ENCODE data around the gene DCXR.

The DCXR gene

DNA sequence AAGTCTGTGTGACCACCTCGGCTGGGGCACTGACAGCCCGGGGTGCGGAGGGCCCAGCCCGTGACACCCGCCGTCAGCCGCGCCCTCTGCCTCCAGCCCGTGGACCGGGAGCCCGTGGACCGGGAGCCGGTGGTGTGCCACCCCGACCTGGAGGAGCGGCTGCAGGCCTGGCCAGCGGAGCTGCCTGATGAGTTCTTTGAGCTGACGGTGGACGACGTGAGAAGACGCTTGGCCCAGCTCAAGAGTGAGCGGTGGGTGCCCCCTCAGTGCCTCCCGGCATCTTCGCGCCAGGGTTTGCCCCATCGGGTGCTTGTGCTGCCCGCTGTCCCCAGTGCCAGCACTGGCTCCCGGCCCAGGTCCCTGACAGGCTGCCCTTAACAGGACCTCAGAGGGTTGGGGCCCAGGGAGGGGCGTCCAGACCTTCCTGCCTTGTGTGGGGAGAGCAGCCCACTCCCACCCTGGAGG, 28.5 kb downstream of the DCXR start:
- no peak for DNase-seq

DNA sequence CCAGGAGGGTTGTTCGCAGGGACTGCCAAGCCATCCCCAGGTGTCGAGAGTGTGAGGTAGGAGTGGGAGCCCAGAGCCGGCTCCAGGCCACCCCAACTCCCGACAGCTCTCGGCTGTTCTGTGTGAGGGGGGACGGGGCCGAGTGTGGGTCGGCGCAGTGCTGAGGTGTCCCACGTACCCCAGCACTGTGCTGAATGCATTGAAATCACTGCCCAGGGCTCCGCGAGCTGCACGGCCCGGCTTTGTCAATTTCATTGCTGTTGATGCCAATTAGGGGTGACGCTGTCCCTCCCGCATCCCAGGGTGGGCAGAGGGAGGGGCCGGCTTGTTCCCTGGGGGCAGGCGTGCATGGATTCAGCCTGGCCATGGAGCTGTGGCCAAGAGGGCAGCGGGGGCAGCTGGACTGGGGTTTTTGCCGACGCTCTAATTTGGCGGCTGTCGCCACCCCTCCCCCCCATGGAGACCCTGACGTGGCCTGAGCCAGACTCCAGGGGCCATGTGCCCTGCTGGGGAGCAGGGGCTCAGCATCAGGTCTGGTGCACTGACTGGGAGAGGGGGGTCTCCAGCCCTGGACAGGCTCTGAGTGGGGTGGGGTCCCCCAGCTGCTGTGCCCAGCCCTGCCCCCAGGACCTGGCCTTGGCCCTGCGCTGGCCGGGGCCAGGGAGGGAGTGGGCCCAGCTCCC, 29.1 kb downstream of the DCXR start:
- DNase-seq, result no peak

DNA sequence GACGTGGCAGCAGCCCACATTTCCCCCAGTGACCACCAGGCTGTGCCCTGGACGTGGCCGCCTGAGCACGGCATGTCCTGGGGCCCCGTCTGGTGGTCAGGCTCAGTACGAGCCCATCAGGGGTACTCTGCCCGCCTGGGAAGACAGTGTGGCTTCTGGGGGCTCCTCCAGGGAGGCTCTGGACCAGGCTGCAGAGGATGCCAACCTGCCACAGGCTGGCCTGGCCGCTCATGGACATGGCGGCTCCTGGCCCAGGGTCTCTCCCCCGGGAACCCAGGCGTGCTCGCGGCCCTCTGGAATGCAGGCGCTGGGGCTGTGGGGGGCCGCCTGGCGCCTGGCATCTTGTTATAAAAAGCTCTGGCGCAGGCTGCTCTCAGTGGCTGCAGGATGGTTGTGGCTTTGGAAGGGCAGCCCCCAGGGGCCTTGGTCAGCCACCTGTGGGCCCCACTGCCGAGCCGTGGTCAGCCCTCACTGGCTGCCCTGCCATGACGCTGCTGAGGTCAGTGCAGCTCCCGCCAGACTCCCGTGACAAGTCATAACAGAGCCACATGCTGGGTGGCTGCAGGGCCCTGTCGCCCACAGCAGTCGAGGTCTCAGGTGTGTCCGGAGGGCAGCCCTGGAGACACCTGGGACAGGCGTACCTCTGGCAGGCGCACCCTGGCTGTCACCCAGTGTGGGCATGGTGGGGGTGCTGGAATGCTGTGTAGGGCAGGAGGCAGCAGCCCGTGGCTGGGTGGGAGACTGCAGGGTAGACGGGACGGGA, 29.8 kb downstream of the DCXR start:
- DNase-seq, result no peak

DNA sequence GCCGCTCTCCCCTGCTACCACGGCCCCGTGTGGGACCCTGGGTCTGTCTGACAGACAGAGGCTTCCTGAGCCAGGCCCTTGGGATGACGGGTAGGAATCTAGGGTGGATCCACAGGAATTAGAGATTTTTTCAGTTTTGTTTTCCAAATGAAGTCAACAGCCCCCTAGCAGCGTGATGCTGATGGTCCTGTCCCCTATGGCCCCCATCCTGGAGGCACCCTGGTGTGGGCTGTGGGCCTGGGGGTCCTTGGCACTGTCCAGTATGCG, 30.3 kb downstream of the DCXR start:
- no peak for DNase-seq

DNA sequence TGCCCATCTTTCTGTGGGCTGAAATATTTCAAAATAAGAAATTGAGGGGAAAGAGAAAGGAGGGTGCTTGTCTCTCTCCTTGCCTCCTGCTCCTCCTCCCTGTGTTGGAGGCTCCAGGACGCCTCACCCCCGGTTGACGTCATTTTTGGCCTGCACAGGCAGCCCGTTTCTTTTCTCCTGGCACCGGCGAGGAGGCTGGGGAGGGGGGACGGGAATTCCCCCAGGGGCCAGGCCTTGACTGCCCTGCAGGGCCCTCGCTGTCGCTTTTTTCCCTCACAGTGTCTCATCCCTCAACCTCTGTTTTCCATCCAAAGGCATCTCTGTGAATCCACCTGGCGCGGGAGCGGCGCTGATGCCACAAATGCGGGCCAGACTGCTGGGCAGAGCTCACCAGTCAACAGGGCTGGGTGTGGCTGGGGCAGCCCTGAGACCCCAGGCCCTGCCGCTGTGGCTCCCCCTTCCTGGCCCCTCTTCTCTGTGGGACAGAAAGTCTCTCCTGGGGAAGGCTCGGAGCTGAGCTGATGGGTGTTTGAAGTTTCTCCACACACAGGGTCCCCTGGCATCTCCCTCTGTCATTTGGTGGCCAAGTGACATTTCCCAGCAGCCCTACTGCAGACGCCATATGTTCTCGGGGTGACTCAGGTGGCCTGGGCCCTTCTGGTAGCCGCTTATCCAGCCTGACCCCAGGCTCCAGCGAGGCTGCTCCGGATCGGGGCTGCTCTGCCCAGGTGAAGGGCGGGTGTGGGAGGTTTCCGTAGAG, 30.8 kb downstream of the DCXR start:
- DNase-seq, result no peak

DNA sequence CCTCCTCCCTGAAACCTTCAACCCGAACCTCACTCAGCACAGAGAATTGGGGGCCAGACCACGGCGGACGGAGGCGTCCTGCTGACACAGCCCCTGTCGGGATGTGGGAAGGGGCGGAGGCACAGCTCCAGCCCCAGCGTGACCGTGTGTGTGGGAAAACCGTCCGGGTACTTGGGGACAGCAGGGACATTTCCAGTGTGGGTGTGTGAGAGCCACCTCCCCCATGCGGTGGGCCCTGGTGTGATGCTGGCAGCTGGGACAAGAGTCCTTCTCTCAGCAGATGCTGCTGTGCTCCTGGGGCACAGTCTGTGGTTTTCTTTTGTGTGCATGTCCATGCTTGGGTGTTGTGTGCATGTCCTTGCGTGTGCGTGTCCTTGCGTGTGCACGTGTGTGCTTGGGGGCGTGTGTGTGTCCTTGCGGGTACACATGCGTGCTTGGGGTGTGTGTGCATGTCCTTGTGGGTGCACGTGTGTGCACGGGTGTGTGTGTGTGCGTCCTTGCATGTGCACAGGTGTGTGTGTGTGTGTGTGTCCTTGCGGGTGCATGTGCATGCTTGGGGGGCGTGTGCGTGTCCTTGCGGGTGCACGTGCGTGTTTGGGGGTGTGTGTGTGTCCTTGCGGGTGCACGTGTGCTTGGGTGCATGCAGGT, 31.7 kb downstream of the DCXR start:
- no peak for DNase-seq

DNA sequence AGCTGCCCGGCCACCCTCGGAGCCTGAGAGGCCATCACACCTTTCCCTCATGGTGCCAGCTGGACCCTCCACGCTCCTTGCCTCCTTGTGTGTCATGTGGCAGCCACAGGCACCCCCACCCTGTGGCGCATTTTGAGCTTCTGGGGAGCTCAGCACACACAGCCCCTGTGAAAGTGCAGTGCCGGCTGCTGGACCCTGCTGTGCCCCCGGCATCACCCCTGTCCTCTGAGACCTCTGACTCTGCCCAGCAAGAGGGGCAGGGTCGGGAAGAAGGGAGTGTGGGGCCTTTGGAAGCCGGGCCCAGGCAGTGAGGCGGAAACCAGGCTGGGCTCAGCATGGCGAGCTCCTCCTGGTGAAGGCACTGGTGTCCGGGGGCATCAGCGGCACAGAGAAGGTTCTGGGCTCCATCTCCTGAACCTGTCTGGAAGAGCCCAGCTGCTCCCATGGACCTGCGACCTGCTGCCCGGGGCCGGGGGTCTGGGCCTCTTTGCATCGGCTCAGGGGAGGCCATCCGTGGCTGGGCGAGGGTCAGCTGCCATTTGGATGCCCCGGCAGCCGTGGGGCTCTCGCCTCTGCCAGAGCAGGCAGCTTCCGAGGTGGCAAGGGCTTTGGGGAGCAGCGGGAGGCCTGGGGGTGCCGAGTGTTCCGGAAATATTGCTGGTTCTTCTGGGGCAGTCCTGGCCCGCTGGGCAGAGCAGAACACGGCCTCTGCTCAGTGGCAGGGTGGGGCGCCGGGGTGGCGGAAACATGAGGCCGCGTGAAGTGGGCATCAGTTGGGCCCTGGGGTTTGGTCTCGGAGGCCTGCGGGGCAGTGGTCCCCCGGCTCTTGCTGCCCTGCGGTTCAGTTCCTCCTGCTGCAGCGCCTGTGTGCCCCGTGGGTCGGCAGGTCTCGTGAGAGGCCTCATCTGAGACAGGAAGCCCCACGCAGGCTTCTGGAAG, 32.7 kb downstream of the DCXR start:
- DNase-seq, result no peak

DNA sequence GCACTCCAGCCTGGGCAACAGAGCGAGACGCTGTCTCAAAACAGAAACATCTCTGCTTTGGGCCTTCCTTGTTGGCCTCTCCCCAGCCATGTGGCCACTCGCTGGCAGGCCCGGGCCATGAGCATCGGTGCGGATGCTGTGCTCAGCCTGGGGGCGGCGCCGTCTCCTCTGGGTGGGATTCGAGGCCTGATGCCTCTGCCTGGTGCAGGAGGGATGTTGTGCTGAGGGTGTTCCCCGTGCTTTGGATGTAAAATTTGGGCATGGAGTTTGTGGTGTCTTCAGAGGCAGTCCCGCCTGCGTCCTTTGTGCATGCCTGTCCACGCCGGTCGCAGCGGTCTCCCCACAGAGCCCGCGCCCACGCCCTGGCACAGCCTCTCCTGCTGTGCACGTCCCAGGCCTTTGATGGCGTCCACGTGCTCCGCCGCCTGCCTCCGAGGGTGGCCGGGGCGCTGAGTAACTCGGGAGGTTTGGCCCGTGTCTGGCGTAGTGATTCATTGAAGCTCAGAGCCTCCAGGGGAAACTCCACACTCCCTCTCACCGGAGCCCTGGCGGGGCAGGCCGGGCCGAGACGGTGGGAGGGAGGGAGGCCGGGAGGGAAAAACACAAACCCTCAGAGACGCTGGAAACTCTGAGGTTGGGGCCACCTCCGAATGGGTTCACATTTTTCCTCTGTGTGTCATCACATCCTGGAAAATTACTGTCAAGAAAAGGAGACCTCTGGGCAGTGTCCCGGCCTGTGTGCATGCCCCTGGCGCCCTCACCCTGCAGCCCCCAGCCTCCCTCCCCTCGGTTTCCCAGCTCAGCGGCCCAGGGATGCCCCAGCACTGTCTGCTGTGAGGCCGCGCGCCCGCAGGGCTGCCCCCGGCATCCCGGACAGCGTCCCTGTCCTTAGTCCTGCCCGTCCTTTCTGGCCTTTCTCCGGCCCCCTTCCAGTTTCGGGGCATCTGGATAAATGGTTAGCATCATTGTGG, 33.8 kb downstream of the DCXR start:
- no peak for DNase-seq

DNA sequence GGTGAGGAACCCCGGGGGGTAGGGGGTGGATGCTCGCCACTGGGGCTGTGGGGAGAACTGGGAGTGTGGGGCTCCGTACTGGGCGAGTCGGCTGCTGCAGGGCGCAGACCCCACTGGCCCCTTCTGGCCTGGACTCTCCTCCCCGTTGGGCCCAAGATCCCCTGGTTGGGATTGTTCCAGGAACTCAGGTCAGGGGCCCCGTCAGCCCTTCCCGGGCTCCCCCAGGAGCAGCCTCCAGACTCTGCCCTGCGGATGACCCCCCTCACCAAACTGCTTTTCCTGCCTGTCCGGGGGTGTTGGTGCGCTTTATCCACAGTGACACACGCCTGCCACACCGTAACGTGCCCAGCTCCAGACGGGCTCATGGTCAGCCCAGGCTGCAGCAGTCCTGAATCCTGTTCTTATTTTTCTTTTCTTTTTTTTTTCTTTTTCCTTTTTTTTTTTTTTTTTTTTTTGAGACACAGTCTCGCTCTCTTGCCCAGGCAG, 35.9 kb downstream of the DCXR start:
- no peak for DNase-seq

DNA sequence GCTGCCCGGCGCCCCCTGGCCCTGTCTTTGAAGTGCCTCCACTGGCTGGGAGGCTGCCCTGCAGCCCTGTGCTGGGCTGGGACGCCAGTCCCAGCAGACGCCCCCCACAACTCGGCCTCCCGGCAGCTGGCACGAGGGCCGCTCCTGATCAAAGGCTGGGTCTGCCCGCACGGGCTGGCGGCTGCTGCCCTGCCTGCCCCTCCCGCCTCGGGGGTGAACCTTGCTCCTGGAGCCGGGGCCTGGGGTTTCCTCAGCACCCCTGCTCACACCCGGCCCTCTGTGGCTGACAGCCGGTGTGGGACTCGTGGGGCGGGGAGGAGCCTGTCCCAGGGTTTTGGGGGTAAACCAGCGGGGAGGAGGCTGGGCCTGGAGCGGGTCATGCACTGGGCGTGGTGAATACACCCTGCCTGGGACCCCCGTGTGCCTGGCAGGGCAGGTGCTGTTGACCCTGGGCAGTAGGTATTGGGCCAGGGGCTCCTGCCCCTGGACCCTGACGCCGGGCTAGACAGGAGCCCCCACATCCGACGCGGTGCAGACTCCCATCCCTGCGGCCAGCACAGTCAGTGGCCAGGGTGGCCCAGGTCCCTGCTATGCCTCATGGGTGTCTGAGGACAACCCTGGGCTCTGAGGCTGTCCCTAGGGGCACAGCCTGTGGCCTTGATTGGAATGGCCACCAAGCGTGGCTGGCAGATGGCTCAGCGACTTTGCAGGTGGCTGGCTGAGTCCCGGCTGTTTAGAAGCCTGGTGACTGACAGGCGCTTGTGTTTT, 36.5 kb downstream of the DCXR start:
- no peak for DNase-seq

DNA sequence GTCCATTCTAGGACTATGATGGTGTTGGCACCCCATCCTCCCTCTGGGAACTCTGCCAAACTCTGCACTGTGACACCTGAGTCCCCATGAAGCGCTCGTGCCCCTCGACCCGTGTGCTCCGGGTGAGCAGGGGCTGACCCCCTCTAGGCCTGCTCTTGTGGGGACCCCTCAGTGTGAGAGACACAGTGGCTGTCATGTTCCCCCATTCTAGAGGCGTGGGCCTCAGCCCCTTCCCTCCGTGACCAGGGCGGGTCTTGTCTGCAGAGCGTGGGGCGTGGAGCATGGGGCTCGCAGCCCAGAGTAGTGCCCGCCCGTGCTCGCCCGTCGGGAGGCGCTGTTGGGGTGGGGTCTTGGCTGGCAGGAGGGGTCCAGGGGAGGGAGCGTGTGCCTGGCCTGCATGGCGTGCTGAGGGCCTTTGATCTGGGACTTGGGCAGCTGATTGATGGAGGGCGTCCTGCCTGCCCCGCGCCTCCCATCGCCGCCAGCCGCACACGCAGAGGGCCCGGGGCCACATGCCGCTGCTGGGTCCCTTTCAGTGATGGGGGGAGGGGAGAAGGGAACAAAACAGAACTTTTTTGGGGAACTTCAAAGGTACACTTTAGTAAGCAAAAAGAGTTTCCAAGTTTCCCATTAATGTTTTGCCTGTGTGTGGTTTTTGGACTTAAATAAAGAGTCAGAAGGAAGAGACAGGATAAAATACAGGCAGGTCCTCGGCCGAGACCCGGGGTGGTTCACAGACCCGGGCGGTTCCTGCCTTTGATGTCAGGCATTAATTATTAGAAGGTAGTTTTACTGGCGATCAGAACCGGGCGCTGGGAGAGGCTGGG, 37.3 kb downstream of the DCXR start:
- DNase-seq, result no peak

DNA sequence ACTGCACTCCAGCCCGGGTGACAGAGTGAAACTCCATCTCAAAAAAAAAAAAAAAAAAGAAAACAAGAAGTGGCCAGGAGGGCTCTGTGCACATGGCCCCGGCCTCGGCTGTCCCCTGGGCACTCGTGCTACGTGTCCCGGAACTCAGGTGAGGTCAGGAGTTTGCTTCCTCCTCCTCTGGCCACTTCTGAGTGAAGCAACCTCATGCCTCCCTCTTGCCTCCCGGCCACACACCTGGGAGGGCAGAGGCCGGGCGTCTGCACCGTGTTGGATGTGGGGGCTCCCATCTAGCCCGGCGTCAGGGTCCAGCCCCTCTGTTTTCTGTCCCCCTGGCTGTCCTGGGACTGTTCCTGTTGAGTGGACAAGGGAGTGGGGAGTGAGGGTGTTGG, 37.9 kb downstream of the DCXR start:
- DNase-seq, result no peak

DNA sequence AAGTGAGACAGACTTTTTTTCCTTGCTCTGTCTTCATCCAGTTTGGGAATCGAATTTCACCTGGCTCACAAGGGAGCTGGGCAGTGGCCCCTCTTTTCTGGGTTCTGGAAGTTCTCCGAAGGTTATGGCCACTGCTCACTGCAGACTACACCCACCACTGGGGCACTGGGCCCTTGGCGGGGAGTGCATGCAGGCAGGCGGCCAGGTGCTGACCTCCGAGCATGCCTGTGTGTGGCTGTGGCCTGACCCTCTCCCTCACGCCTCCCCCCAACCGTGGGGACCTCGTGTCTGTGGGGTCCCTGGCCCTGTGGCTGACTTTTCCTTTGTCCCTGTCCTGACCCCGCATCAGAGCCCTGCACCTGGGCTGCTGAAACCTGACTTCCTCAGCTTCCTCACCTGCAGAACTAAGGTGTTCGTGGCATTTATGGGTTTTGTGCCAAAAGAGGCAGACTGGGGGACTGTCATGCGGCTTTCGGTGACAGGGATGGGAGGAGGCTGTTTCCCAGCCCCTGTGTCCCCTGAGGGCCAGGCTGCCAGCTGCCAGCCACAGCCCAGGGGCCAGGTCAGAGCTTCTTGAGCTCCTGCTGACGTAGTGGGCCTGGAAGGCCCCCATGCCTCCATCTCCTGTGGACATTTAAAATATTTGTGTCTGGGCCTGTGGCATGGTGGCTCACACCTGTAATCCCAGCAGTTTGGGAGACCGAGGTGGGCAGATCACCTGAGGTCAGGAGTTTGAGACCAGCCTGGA, 38.6 kb downstream of the DCXR start:
- DNase-seq, result no peak

DNA sequence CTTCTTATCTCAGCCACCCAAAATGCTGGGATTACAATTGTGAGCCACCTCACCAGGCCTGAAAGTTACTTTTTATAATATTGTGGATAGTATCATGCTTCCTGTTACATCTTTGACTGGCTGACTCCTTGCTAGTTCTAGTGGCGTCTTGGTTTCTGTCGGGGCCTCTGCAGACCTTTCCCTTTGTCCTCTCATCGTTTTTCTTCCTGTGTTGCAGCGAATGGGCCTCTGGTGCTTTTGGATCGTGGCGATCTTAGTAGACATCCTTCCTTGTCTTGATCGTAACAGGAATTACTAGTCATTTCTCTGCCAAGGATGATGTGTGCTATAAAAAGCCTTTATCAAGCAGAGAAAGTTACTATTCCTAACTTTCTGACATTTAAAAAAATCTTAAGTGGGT, 39.3 kb downstream of the DCXR start:
- DNase-seq, result no peak

DNA sequence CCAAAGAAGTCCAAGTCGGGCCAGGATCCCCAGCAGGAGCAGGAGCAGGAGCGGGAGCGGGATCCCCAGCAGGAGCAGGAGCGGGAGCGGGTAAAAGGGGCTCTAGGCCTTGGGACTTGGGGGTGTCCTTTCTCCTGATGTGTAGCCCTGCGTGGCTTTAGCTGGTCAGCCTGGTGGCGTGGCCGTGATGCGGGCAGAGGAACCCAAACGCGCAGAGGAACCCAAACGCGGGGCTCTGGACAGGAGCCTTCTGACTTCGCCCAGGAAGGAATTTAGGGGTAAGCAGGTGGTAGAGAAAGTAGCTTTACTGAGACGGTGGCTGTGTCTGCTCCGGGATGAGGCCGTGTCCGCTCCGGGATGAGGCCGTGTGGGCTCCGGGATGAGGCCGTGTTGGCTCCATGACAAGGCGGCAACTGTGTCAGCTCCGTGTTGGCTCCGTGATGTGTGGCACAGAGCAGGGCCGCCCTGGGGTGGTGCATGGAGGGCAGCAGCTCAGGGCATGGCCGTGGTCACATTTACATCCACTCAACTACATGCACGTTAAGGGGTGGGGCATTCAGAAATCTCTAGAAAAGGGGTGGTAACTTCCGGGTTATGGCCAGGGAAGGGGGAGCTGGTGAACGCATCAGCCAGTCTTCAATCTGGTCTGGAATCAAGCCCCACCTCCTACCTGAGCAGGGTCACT, 40.6 kb downstream of the DCXR start:
- no peak for DNase-seq

DNA sequence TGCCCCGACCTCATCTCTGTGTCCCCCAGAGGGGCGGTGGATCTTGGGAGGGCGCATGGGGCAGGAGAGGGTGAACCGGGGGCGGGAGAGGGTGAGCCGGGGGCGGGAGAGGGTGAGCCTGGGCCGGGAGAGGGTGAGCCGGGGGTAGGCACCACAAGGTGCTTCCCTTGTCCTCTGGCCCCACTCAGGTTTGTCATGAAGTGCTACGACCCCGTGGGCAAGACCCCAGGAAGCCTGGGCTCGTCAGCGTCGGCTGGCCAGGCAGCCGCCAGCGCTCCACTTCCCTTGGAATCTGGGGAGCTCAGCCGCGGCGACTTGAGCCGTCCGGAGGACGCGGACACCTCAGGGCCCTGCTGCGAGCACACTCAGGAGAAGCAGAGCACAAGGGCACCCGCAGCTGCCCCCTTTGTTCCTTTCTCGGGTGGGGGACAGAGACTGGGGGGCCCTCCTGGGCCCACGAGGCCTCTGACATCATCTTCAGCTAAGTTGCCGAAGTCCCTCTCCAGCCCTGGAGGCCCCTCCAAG, 41.2 kb downstream of the DCXR start:
- no peak for DNase-seq

DNA sequence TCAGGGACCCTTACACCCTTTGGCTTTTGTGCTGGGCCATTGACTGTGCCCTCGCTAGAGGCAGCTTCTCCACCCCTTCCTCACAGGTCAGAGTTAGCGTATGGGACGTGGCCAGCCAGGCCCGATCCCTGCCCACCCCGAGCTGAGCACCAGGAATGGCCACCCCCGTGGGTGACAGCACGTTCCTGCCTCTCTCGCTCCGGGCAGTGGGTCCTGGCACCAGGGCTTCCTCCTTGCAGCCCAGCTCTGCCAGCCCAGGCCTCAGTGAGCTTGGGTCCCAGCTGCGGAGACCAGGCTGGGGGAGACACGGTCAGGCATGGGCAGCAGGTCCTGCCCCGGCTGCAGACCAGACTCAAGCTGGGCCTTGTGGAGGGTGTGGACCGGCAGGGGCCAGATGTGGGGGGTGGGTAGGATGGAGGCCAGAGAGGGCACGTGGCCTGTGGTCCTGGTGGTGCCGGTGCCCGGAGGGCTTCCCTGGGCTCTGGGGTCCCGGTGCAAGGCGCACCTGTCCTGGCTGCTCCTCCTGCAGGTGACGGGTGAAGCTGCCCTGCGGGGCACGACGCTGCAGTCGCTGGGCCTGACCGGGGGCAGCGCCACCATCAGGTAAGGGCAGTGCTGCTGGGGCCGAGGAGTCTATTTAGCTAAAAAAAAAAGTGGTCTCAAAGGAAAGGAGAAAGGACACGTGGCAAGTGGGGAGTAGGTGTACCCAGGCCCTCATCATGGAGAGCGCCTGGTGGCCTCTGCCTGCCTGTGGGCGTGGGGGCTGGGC, 41.9 kb downstream of the DCXR start:
- no peak for DNase-seq

All from activated CD4-positive, CD25-positive, alpha-beta regulatory T cell (primary cell).